Measurements from ENCODE around the gene GALNT2. TPM values are rescaled to one million over a fixed set of nuclear protein-coding genes. Genes with fewer than 3 reads are reported as not detected.

Gene GALNT2
- polyA plus RNA-seq, 3 donors, result 19.6 to 25.6 (median 23.4) TPM

GRCh38 chr1:230052018-230052417 is 15.0 kb upstream of the GALNT2 start:
- intact Hi-C loops (cut with micrococcal nuclease), result no loop called here
- Mint-ChIP-seq H3K27me3 (ENCODE audit: low read depth in 3 of 3) (peaks cover 1 to 5% (median 5%) of the 10 kb centered on the region in 3 donors), H3K36me3 (no peaks in the 10 kb centered on the region), H3K9me3 (peaks cover 0 to 2% (median 0%) of the 10 kb centered on the region in 7 donors), H3K4me3 (no peak overlapping the region), H3K27ac (no peak overlapping the region), H3K4me1 (peaks cover 13% of the 10 kb centered on the region)
- no peaks in the 10 kb centered on the region for H3K79me2 ChIP-seq (ENCODE audit: insufficient read depth, low read length)
- no peak overlapping the region for H3K4me2 ChIP-seq (replicated peaks; ENCODE audit: extremely low read depth, low read length, poor library complexity, severe bottlenecking)
- DNase-seq, result no peak
- no peaks in the 10 kb centered on the region for H3K27me3 ChIP-seq (ENCODE audit: control insufficient read depth in 2 of 2, insufficient read depth in 2 of 2, low read length in 2 of 2)
- H3K27ac ChIP-seq (ENCODE audit: low read depth in 1 of 2, low read length in 2 of 2), result no peak overlapping the region
- no peaks in the 10 kb centered on the region for H4K20me1 ChIP-seq (ENCODE audit: insufficient read depth, low read length)
- TF ChIP-seq, protein P1, sequence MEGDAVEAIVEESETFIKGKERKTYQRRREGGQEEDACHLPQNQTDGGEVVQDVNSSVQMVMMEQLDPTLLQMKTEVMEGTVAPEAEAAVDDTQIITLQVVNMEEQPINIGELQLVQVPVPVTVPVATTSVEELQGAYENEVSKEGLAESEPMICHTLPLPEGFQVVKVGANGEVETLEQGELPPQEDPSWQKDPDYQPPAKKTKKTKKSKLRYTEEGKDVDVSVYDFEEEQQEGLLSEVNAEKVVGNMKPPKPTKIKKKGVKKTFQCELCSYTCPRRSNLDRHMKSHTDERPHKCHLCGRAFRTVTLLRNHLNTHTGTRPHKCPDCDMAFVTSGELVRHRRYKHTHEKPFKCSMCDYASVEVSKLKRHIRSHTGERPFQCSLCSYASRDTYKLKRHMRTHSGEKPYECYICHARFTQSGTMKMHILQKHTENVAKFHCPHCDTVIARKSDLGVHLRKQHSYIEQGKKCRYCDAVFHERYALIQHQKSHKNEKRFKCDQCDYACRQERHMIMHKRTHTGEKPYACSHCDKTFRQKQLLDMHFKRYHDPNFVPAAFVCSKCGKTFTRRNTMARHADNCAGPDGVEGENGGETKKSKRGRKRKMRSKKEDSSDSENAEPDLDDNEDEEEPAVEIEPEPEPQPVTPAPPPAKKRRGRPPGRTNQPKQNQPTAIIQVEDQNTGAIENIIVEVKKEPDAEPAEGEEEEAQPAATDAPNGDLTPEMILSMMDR (IDR thresholded peaks at IDR 0.05), result no peak
- WGBS (ENCODE audit: insufficient coverage), result 100% methylated on average over 1 of the region's 2 CpGs
- H3K4me3 ChIP-seq (replicated peaks in 1 of 3; ENCODE audit: low read depth in 2 of 3, low read length in 3 of 3), result no peak overlapping the region
- no peaks in the 10 kb centered on the region for H3K36me3 ChIP-seq (replicated peaks in 1 of 2; ENCODE audit: control insufficient read depth in 1 of 2, insufficient read depth in 2 of 2, low read length in 2 of 2)
- H3K9me3 ChIP-seq (replicated peaks in 1 of 2; ENCODE audit: control insufficient read depth in 1 of 2, insufficient read depth in 1 of 2, low read length in 2 of 2), result no peaks in the 10 kb centered on the region
- H3K9ac ChIP-seq (ENCODE audit: insufficient read depth, low read length, poor library complexity, severe bottlenecking), result no peak overlapping the region
- no peak overlapping the region for H2AFZ ChIP-seq (ENCODE audit: insufficient read depth, low read depth, low read length, poor library complexity, severe bottlenecking)
- H3K4me1 ChIP-seq (ENCODE audit: control insufficient read depth in 1 of 2, insufficient read depth in 2 of 2, low read length in 2 of 2), result peaks cover 5% of the 10 kb centered on the region in 2 donors

DNA sequence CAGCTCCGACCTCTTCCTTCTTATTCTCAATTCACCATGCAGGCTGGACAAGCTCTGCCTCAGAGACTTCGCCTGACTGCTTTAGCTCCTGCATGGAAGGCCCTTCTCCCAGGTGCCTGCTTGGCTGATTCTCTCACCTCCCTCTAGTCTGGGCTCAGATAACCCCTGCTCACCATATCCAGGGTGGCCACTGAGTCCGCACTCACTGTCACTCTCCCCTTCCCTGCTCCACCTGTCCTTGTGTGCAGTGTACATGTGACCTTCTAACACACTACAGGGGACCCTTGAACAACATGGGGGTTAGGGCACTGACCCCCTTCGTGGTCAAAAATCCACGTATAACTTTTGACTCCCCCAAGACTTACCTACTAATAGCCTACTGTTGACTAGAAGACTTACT is 14.4 kb upstream of the GALNT2 start:
- Histone ChIP-seq H3K79me2 (ENCODE audit: insufficient read depth, low read length) (no peaks in the 10 kb centered on the region), H3K4me2 (replicated peaks; ENCODE audit: extremely low read depth, low read length, poor library complexity, severe bottlenecking) (no peak overlapping the region), H3K9ac (ENCODE audit: insufficient read depth, low read length, poor library complexity, severe bottlenecking) (no peak overlapping the region), H3K27ac (ENCODE audit: low read depth in 1 of 2, low read length in 2 of 2) (no peak overlapping the region), H3K27me3 (ENCODE audit: control insufficient read depth in 2 of 2, insufficient read depth in 2 of 2, low read length in 2 of 2) (no peaks in the 10 kb centered on the region), H3K4me1 (ENCODE audit: control insufficient read depth in 1 of 2, insufficient read depth in 2 of 2, low read length in 2 of 2) (peaks cover under 1% of the 10 kb centered on the region in 2 donors), H3K4me3 (replicated peaks in 1 of 3; ENCODE audit: low read depth in 2 of 3, low read length in 3 of 3) (no peak overlapping the region), H2AFZ (ENCODE audit: insufficient read depth, low read depth, low read length, poor library complexity, severe bottlenecking) (no peak overlapping the region), H3K9me3 (replicated peaks in 1 of 2; ENCODE audit: control insufficient read depth in 1 of 2, insufficient read depth in 1 of 2, low read length in 2 of 2) (no peaks in the 10 kb centered on the region), H3K36me3 (replicated peaks in 1 of 2; ENCODE audit: control insufficient read depth in 1 of 2, insufficient read depth in 2 of 2, low read length in 2 of 2) (no peaks in the 10 kb centered on the region), H4K20me1 (ENCODE audit: insufficient read depth, low read length) (no peaks in the 10 kb centered on the region)
- Mint-ChIP-seq H3K4me3 (no peak overlapping the region), H3K27me3 (ENCODE audit: low read depth in 3 of 3) (peaks cover 1 to 7% (median 5%) of the 10 kb centered on the region in 3 donors), H3K4me1 (peaks cover 7% of the 10 kb centered on the region), H3K9me3 (peaks cover 0 to 2% (median 0%) of the 10 kb centered on the region in 7 donors), H3K27ac (no peak overlapping the region), H3K36me3 (no peaks in the 10 kb centered on the region)
- TF ChIP-seq, protein P1 (IDR thresholded peaks at IDR 0.05), result no peak
- intact Hi-C loops (cut with micrococcal nuclease), result no loop called here
- whole genome bisulfite sequencing (ENCODE audit: insufficient coverage), result 100% methylated on average over 4 of the region's 5 CpGs
- DNase-seq, result no peak

All from CD14-positive monocyte (primary cell).